ENCODE measurements around the gene S100A13.

Gene S100A13

DNA sequence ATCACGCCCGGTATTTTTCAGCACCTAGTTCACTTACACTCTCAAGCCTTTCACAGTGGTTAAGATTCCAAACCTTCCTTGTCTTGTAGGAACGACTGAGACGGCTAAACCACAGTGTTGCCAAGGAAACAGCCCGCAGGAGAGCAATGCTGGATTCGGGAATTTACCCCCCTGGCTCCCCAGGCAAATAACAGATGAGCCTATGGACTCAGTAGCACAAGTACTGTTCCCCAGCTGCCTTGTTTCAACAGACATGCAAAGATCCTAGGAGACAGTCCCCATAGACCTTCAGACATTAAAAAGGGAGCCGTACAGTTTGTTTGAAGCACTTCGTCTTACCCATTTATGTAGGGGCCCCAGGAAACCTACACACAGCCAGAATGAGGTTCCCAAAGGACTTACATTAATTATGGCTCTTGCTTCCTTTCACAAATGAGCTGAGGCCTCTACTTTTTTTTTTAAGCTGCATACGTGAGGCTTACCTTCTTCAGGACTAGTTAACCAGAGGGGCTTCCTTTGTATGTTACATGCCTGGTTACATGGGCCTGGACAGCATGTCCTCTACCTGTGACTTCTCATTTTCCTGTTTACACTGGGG lies 33.9 kb upstream of the S100A13 start:
- peaks cover 38% of the 10 kb centered on the region for H3K36me3 ChIP-seq (ENCODE audit: low read length)
- H3K27me3 ChIP-seq (ENCODE audit: low read length): no peaks in the 10 kb centered on the region
- H2AFZ ChIP-seq (ENCODE audit: low read depth, low read length, severe bottlenecking): no peak overlapping the region
- peaks cover 42% of the 10 kb centered on the region for H3F3A ChIP-seq (ENCODE audit: insufficient read depth)
- no peaks in the 10 kb centered on the region for H3K9me3 ChIP-seq (ENCODE audit: insufficient read depth, low read length)
- no peak overlapping the region for H3K4me2 ChIP-seq (ENCODE audit: low read depth, low read length, poor library complexity, severe bottlenecking)
- H3K9ac ChIP-seq (ENCODE audit: low read length): no peak overlapping the region
- H3K4me3 ChIP-seq (ENCODE audit: insufficient read depth, low read length, poor library complexity, severe bottlenecking): no peak overlapping the region
- H3K9me2 ChIP-seq (replicated peaks; ENCODE audit: insufficient read depth, low read length): no peaks in the 10 kb centered on the region
- TF ChIP-seq EZH2phosphoT487 (conservative IDR thresholded peaks at IDR 0.05; ENCODE audit: low read length): no peak
- TF ChIP-seq, protein P1, sequence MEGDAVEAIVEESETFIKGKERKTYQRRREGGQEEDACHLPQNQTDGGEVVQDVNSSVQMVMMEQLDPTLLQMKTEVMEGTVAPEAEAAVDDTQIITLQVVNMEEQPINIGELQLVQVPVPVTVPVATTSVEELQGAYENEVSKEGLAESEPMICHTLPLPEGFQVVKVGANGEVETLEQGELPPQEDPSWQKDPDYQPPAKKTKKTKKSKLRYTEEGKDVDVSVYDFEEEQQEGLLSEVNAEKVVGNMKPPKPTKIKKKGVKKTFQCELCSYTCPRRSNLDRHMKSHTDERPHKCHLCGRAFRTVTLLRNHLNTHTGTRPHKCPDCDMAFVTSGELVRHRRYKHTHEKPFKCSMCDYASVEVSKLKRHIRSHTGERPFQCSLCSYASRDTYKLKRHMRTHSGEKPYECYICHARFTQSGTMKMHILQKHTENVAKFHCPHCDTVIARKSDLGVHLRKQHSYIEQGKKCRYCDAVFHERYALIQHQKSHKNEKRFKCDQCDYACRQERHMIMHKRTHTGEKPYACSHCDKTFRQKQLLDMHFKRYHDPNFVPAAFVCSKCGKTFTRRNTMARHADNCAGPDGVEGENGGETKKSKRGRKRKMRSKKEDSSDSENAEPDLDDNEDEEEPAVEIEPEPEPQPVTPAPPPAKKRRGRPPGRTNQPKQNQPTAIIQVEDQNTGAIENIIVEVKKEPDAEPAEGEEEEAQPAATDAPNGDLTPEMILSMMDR (IDR thresholded peaks at IDR 0.05; ENCODE audit: insufficient read depth, low read length, poor library complexity, severe bottlenecking): no peak
- H3K79me2 ChIP-seq (ENCODE audit: insufficient read depth, low read length): peaks cover 12% of the 10 kb centered on the region; the same call in 1 of the 2 replicates
- no peak overlapping the region for H3K27ac ChIP-seq (ENCODE audit: low read depth, low read length)
- H4K20me1 ChIP-seq (ENCODE audit: low read depth, low read length): no peaks in the 10 kb centered on the region

GRCh38 chr1:153659656-153660055 lies 32.4 kb upstream of the S100A13 start:
- H3K4me3 ChIP-seq (ENCODE audit: insufficient read depth, low read length, poor library complexity, severe bottlenecking): peak overlapping the region; percentile 88
- H3F3A ChIP-seq (ENCODE audit: insufficient read depth): peaks cover 38% of the 10 kb centered on the region
- no peaks in the 10 kb centered on the region for H3K9me3 ChIP-seq (ENCODE audit: insufficient read depth, low read length)
- peak overlapping the region; percentile 79 for H3K4me2 ChIP-seq (ENCODE audit: low read depth, low read length, poor library complexity, severe bottlenecking)
- H3K27ac ChIP-seq (ENCODE audit: low read depth, low read length): no peak overlapping the region
- TF ChIP-seq, protein P1 (IDR thresholded peaks at IDR 0.05; ENCODE audit: insufficient read depth, low read length, poor library complexity, severe bottlenecking): no peak
- no peak for TF ChIP-seq EZH2phosphoT487 (conservative IDR thresholded peaks at IDR 0.05; ENCODE audit: low read length)
- peak overlapping the region; percentile 77 for H3K9ac ChIP-seq (ENCODE audit: low read length)
- no peaks in the 10 kb centered on the region for H4K20me1 ChIP-seq (ENCODE audit: low read depth, low read length)
- no peaks in the 10 kb centered on the region for H3K9me2 ChIP-seq (replicated peaks; ENCODE audit: insufficient read depth, low read length)
- no peaks in the 10 kb centered on the region for H3K27me3 ChIP-seq (ENCODE audit: low read length)
- peaks cover 12% of the 10 kb centered on the region; the same call in 1 of the 2 replicates for H3K79me2 ChIP-seq (ENCODE audit: insufficient read depth, low read length)
- no peak overlapping the region for H2AFZ ChIP-seq (ENCODE audit: low read depth, low read length, severe bottlenecking)
- H3K36me3 ChIP-seq (ENCODE audit: low read length): peaks cover 28% of the 10 kb centered on the region

- H3K9ac ChIP-seq (ENCODE audit: low read length): peak overlapping the region; percentile 77
- H3F3A ChIP-seq (ENCODE audit: insufficient read depth): peaks cover 36% of the 10 kb centered on the region
- peak overlapping the region; percentile 71 for H3K27ac ChIP-seq (ENCODE audit: low read depth, low read length)
- H3K4me3 ChIP-seq (ENCODE audit: insufficient read depth, low read length, poor library complexity, severe bottlenecking): peak overlapping the region; percentile 88
- H3K9me2 ChIP-seq (replicated peaks; ENCODE audit: insufficient read depth, low read length): no peaks in the 10 kb centered on the region
- H3K36me3 ChIP-seq (ENCODE audit: low read length): peaks cover 28% of the 10 kb centered on the region
- H2AFZ ChIP-seq (ENCODE audit: low read depth, low read length, severe bottlenecking): peak overlapping the region; percentile 96
- no peaks in the 10 kb centered on the region for H3K27me3 ChIP-seq (ENCODE audit: low read length)
- peaks cover 12% of the 10 kb centered on the region; the same call in 1 of the 2 replicates for H3K79me2 ChIP-seq (ENCODE audit: insufficient read depth, low read length)
- H3K9me3 ChIP-seq (ENCODE audit: insufficient read depth, low read length): no peaks in the 10 kb centered on the region
- H3K4me2 ChIP-seq (ENCODE audit: low read depth, low read length, poor library complexity, severe bottlenecking): peak overlapping the region; percentile 79
- TF ChIP-seq EZH2phosphoT487 (conservative IDR thresholded peaks at IDR 0.05; ENCODE audit: low read length): no peak
- TF ChIP-seq, protein P1 (IDR thresholded peaks at IDR 0.05; ENCODE audit: insufficient read depth, low read length, poor library complexity, severe bottlenecking): no peak
- no peaks in the 10 kb centered on the region for H4K20me1 ChIP-seq (ENCODE audit: low read depth, low read length)
Observed at GRCh38 chr1:153659175-153659534, 31.9 kb upstream of the S100A13 start.
